GM10248 (cell line): ENCODE measurements around the gene CWH43.
"Not testable (repeated sequence)": the region's sequence is repeated elsewhere in the genome, so short reads cannot be mapped to it uniquely, and the experiment has no call there.

Source experiments
- CTCF ChIA-PET: fragments of 300-600 bp; sonication (Branson Sonifier 250); formaldehyde crosslinking; extraction: SDS; loops from one replicate; lab custom pipeline; 2021; ENCODE audit warnings: antibody characterized with exemption; lab: Yijun Ruan, JAX
- POLR2A ChIA-PET: fragments of 350-650 bp; sonication (Branson Sonifier 250); formaldehyde crosslinking; extraction: SDS; loops from one replicate; lab custom pipeline; 2020; ENCODE audit warnings: antibody characterized with exemption; lab: Yijun Ruan, JAX
- DNase-seq: peaks from one replicate; pipeline ENCODE4 v3.0.0; 2012; ENCODE audit errors: extremely low spot score
- CTCF ChIP-seq: IDR thresholded peaks from 2 replicates; pipeline ENCODE4 v1.5.1; 2012; ENCODE audit warnings: mild to moderate bottlenecking, low read depth; ENCODE audit errors: extremely low read depth, missing control alignments, control extremely low read depth

The CWH43 gene

GRCh38 chr4:48944756-48945241 is 41.3 kb upstream of the CWH43 start:
- CTCF ChIA-PET, result interaction anchor here (0.9 to 4.1 kb wide), 13 partner anchors 8 to 622 kb away, joined by 3 to 18 read pairs (median 5); no protein-coding TSS in a partner anchor
- POLR2A ChIA-PET, result no interaction called here

GRCh38 chr4:48945981-48946380 is 40.1 kb upstream of the CWH43 start:
- ChIA-PET CTCF (interaction anchor here (1.9 kb wide), 2 partner anchors 12 to 17 kb away, joined by 5 to 8 read pairs; no protein-coding TSS in a partner anchor), POLR2A (no interaction called here)
- no peak for DNase-seq
- TF ChIP-seq CTCF, result no peak

More at GRCh38 chr4:48944756-48945241, 41.3 kb upstream of the CWH43 start:
- peak; percentile 31 for DNase-seq
- peak; percentile 53 for TF ChIP-seq CTCF

GRCh38 chr4:48947731-48948130 is 38.3 kb upstream of the CWH43 start:
- POLR2A ChIA-PET, result no interaction called here
- no peak for DNase-seq
- no peak for TF ChIP-seq CTCF
- CTCF ChIA-PET, result interaction anchor here (1.9 kb wide), 2 partner anchors 10 to 15 kb away, joined by 5 to 8 read pairs; no protein-coding TSS in a partner anchor

GRCh38 chr4:48949086-48949485 is 37.0 kb upstream of the CWH43 start:
- CTCF ChIA-PET, result interaction anchor here (2.3 kb wide), 1 partner anchor 13 kb away, joined by 7 read pairs; no protein-coding TSS in a partner anchor
- POLR2A ChIA-PET, result no interaction called here
- DNase-seq, result no peak
- no peak for TF ChIP-seq CTCF

- POLR2A ChIA-PET, result no interaction called here
- CTCF ChIA-PET, result interaction anchor here (1.1 to 2.3 kb wide), 2 partner anchors 13 to 15 kb away, joined by 3 to 7 read pairs; no protein-coding TSS in a partner anchor
- no peak for DNase-seq
Measured at GRCh38 chr4:48949518-48950219, 36.4 kb upstream of the CWH43 start.

GRCh38 chr4:48954314-48954713 is 31.8 kb upstream of the CWH43 start:
- ChIA-PET CTCF (interaction anchor here (1.5 kb wide), 2 partner anchors 9 kb away, joined by 5 to 7 read pairs; no protein-coding TSS in a partner anchor), POLR2A (no interaction called here)
- TF ChIP-seq CTCF, result no peak
- no peak for DNase-seq

More at GRCh38 chr4:48949518-48950219, 36.4 kb upstream of the CWH43 start:
- no peak for TF ChIP-seq CTCF

GRCh38 chr4:48957366-48957765 is 28.7 kb upstream of the CWH43 start:
- DNase-seq, POLR2A ChIA-PET: not testable (repeated sequence)
- CTCF ChIA-PET, result interaction anchor here (1.1 to 7.9 kb wide), 2 partner anchors 13 to 379 kb away, joined by 4 to 59 read pairs; no protein-coding TSS in a partner anchor
